ENCODE data around the gene ASAP3.
"Not testable (repeated sequence)": the region's sequence is repeated elsewhere in the genome, so short reads cannot be mapped to it uniquely, and the experiment has no call there.

The ASAP3 gene

GRCh38 chr1:23514111-23514679, 30.2 kb upstream of the ASAP3 start:
- no peak for DNase-seq

GRCh38 chr1:23509896-23510295, 25.9 kb upstream of the ASAP3 start:
- DNase-seq = no peak

DNA sequence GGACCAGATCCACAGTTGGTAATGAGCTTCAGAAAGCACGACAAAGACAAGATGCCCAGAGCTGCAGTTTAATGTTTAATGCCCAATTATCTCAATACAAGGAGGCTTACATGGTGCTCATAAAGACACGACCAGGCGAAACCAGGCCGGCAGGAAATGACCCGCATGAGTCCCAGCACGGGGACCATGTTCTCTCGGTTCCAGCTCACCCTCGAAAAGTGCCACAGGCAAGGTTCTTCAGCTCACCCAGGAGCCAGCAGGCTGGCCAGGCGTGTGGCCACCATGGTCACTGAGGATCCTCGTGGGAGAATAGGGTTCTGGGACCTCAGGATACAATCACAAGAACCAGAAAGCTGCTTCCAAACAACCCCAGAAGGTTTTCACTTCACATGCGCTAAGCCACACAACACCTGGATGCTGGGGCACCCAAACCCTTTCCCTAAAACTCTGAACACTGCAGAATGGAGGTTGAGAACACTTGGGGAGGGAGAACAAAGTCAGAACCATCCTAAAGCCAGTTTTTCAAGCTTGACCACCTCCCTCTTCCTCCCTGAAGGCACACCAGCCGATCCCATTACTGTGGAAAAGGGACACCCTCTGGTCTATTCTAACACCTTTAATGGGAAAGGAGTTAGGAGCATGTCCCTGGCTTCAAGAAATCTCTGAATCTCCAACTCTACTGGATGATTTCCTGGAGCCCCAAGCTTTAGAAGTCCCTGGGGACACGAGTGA, 22.6 kb upstream of the ASAP3 start:
- no peak for DNase-seq

DNA sequence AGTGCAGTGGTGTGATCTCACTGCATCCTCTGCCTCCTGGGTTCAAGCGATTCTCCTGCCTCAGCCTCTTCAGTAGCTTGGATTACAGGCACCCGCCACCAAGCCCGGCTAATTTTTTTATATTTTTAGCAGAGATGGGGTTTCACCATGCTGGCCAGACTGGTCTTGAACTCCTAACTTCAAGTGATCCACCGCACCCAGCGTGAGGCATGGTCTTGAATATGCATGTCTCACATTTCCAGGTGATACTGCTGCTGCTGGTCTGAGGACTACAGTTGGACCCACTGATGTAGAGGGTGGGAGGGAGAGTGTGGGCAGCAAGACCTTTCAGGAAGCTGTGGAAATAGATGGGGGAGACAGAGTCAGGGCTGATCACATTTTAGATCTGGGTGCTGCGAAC, 21.9 kb upstream of the ASAP3 start:
- DNase-seq = no peak

DNA sequence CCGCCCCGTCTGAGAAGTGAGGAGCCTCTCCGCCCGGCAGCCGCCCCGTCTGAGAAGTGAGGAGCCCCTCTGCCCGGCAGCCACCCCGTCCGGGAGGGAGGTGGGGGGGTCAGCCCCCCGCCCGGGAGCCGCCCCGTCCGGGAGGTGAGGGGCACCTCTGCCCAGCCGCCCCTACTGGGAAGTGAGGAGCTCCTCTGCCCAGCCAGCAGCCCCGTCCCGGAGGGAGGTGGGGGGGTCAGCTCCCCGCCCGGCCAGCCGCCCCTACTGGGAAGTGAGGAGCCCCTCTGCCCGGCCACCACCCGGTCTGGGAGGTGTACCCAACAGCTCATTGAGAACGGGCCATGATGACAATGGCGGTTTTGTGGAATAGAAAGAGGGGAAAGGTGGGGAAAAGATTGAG, 20.2 kb upstream of the ASAP3 start:
- DNase-seq = not testable (repeated sequence)

DNA sequence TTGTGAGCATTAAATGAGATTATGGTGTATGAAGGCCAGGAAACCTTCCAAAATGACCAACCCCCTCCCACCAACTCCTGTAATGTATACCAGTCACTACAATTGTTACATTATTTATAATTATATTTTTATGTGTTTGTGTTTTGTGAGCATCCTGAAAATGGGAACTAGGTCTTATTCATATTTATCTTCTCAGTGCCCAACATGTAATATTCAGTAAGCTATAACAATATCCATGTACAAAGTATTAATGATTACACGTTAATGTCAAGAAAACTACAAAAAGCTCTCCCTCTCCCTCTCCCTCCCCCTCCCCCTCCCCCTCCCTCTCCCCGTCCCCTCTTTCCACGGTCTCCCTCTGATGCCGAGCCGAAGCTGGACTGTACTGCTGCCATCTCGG, 19.0 kb upstream of the ASAP3 start:
- no peak for DNase-seq

DNA sequence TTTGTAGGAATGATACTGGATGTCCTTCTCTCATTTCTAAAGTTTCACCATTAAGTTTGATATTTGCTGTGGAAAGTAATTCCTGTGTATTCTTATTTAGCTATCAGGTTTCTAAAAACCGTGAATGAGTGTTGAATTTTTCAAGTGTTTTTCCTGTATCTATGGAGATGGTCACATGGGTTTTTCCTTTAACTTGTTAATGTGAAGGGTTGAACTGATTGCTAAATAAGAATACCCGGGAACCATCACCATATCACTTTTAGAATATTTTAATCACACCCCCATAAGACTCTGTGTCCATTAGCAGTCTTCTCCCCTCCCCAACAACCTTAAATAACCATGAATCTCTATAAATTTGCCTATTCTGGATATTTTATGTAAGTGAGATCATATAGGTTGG, 16.5 kb upstream of the ASAP3 start:
- no peak for DNase-seq

GRCh38 chr1:23497777-23498439, 13.9 kb upstream of the ASAP3 start:
- no peak for DNase-seq

DNA sequence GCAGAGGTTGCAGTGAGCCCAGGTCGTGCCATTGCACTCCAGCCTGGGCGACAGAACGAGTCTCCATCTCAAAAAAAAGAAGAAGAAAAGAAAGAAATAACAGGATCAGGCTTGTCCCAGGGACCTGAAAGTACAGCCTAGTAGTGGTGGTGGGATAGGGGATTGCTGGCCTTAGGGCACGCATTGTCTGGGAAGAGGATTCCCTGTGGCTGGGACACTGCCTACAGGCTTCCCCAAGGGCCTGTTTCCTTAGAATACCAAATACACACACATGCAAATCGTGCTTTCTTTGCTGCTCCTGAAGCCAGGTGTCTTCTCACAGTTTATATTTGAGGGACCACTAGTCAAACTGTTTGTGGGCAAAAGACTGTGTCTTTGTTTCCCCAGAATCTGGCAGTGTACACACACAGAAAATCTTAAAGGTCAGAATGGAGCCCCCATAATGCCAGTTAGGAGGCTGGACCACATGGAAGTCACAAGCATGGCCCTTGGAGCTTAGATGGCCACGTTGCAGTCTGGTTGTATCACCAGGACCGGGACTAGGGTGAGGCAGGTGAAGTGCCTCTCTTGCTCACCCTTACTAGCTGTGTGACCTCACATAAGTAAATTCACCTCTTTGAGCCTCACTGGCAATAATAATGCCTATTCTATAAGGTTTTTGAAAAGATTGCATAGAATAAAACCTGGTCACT, 12.7 kb upstream of the ASAP3 start:
- DNase-seq = no peak

DNA sequence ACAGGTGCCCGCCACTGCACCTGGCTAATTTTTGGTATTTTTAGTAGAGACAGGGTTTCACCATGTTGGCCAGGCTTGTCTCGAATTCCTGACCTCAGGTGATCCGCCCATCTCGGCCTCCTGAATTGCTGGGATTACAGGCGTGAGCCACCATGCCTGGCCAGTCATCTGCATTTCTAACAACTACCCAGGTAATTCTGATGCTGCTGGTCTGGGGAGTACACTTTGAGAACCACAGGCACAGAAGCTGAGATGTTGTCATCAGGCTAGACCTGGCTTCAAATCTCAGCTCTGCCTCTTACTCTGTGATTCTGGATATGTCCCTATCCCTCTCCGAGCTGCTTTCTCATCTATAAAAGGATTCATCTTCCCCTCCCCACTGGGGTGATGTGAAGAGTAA, 10.9 kb upstream of the ASAP3 start:
- DNase-seq = not testable (repeated sequence)

DNA sequence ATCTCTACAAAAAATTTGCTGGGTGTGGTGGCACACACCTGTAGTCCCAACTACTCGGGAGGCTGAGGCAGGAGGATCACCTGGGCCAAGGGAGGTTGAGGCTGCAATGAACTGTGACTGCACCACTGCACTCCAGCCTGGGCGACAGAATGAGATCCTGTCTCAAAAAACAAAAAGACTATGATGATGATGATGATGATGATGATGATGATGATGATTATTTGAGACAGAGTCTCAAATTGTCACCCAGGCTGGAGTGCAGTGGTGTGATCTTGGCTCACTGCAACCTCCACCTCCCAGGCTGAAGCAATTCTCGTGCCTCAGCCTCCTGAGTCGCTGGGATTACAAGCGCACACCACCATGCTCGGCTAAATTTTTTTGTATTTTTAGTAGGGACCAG, 8.8 kb upstream of the ASAP3 start:
- DNase-seq = not testable (repeated sequence)

- no peak for DNase-seq
Measured at GRCh38 chr1:23492132-23492720, 8.2 kb upstream of the ASAP3 start.

- no peak for DNase-seq
Measured at GRCh38 chr1:23489842-23490241, 5.9 kb upstream of the ASAP3 start.

- no peak for DNase-seq
Measured at GRCh38 chr1:23485002-23485332, 988 bp upstream of the ASAP3 start.

DNA sequence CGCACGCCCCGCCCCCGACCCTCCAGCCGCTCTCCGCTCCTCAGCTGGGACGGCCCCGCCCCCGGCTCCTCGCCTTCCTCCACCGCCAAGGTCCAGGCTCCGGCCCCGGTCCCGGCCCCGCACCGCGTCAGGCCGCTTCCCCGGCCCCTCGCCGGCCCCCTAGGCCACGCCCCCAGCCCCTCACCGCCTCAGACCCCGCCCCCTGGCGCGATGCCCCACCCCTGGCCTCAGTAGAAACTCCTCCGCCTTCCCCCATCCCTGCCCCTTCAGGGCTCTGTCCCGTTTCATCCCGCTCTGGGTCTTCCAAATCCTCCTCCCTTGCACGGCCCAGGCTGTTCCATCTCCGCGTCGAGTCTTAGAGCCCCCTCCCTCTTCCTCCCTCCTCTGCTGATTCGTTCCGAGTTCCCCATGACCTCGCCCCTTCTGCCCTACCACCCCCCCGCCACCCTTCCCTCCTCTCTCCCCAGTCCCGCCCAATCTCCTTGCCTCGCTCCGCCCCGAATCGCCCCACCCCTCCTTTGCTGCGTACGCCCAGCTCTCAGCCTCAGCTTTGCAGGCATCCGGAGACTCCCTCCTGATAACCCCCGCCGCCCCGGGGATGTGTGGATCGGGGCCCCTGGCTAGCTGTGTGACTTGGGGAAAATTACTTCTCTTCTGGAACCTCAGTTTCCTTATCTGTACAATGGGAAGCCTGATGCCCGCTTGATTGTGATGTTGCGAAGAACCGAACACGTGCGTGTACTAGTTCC, 448 bp upstream of the ASAP3 start:
- DNase-seq = peak; percentile 98

DNA sequence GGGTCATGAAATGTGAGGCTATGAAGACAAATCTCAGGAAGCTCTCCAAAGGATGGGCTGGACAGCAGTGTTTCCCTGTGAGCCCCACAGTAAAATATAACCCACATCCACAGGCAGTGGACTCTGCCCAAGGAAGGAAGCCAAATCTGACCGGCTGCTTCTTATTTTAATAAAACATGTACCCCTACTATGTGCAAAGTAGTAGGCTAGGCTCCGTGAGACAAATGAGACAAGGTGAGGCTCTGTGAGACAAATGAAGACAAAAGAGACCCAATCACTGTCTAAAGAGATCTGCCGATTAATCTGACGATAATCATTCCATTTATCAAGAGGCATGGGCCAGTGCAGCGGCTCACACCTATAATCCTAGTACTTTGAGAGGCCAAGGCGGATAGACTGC, 2.1 kb downstream of the ASAP3 start:
- DNase-seq = no peak

GRCh38 chr1:23481026-23481597, 2.9 kb downstream of the ASAP3 start:
- no peak for DNase-seq

- DNase-seq = no peak
Measured at GRCh38 chr1:23480187-23481025, 3.6 kb downstream of the ASAP3 start.

DNA sequence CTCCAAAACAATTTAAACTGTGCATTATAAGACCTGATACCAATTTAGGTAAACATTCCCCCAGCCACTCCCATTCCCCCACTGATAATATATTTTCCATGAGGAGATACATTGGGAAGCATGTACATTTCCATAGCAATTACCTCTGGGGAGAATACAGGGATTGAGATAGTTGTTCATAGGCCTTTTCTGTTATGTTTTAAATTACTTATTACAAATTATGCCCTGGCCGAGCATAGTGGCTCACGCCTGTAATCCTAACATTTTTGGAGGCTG, 4.4 kb downstream of the ASAP3 start:
- no peak for DNase-seq

DNA sequence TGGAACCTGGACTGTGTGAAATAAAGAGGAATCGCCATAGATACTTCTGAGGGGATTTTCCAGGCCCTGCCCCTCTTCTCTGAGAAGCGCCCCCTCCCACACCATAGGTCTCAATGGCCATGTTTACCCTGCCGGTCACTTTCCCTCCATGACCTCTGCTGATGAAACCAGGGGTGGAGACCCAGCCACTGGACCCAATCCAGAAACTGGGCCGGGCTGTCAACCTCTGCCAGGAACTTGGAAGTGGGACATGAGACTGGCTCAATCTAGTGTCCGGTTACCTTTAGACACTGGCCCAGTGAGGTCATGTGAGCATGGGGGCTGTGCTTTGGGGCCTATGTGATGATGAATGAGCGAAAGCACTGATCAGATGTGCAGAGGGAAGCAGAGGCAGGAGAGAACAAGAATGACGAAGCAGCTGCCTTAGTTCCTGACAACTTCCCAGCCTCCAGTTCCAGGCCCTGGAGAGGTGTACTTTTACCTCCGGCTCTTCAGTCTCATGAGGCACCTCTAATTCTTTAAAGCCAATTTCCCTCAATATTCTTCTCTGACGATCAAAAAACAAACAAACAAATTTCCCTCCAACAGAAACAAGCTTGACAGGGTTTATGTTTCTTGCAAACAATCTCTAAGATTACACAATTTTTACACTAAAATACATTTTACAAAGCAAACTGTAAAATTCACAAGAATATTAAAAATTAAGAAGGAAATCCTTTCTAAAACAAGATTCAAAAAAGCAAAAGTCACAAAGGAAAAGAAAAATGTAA, 4.9 kb downstream of the ASAP3 start:
- DNase-seq = no peak

All from islet precursor cell (in vitro differentiated cells).